CD14-positive monocyte (primary cell): ENCODE measurements around the gene SLC22A9. TPM values are rescaled to one million over a fixed set of nuclear protein-coding genes. Genes with fewer than 3 reads are reported as not detected.

Experiments
- DNase-seq, 3 donors: peaks; one replicate each; pipeline ENCODE4 v3.0.0-alpha.2; 2011 to 2022
- H2AFZ ChIP-seq: 2 replicates; pipeline ENCODE4 v1.6.0; 2012; ENCODE audit warnings: mild to moderate bottlenecking, low read depth, low read length, inconsistent platforms; ENCODE audit not compliant: insufficient read depth, poor library complexity, severe bottlenecking
- H3K27ac ChIP-seq, 2 donors: 1 replicate in 1 of 2; 2 replicates in 1 of 2; pipeline ENCODE4 v1.5.1; 2012 to 2013; ENCODE audit warnings: low read length in 2 of 2, control low read depth in 1 of 2, inconsistent platforms in 1 of 2, low read depth in 1 of 2, mild to moderate bottlenecking in 1 of 2
- H3K27me3 ChIP-seq, 2 donors: one replicate each; pipeline versions ENCODE4 v1.6.0 to v1.6.1; 2011 to 2013; ENCODE audit warnings: low read length in 2 of 2; ENCODE audit not compliant: control insufficient read depth in 2 of 2, insufficient read depth in 2 of 2
- H3K36me3 ChIP-seq, 2 donors: replicated peaks in 1 of 2; 1 replicate in 1 of 2; 2 replicates in 1 of 2; pipeline versions ENCODE4 v1.5.1 to v1.6.1; 2012 to 2013; ENCODE audit warnings: low read length in 2 of 2, control low read depth in 1 of 2, inconsistent platforms in 1 of 2, mild to moderate bottlenecking in 1 of 2; ENCODE audit not compliant: insufficient read depth in 2 of 2, control insufficient read depth in 1 of 2
- H3K4me1 ChIP-seq, 2 donors: 1 replicate in 1 of 2; 2 replicates in 1 of 2; pipeline versions ENCODE4 v1.5.1 to v1.6.1; 2012 to 2013; ENCODE audit warnings: low read length in 2 of 2, control low read depth in 1 of 2, inconsistent platforms in 1 of 2, mild to moderate bottlenecking in 1 of 2, moderate library complexity in 1 of 2; ENCODE audit not compliant: insufficient read depth in 2 of 2, control insufficient read depth in 1 of 2
- H3K4me2 ChIP-seq: replicated peaks from 2 replicates; pipeline ENCODE3; 2012; ENCODE audit warnings: low read length, moderate library complexity, mild to moderate bottlenecking; ENCODE audit not compliant: poor library complexity, severe bottlenecking; ENCODE audit errors: extremely low read depth
- H3K4me3 ChIP-seq, 3 experiments: fragments of 200-600 bp in 1 of 3; sonication (generic) in 1 of 3; replicated peaks in 1 of 3; 1 replicate in 2 of 3; 2 replicates in 1 of 3; pipeline ENCODE4 v1.5.1; 2011 to 2013; ENCODE audit warnings: low read length in 3 of 3, mild to moderate bottlenecking in 3 of 3, control low read depth in 2 of 3, low read depth in 2 of 3, inconsistent platforms in 1 of 3, moderate library complexity in 1 of 3
- H3K79me2 ChIP-seq: 2 replicates; pipeline ENCODE4 v1.6.0; 2012; ENCODE audit warnings: mild to moderate bottlenecking, control low read depth, inconsistent platforms, low read length, moderate library complexity; ENCODE audit not compliant: insufficient read depth
- H3K9ac ChIP-seq: 2 replicates; pipeline ENCODE4 v1.6.0; 2017; ENCODE audit warnings: low read length, mild to moderate bottlenecking; ENCODE audit not compliant: insufficient read depth, poor library complexity, severe bottlenecking
- H3K9me3 ChIP-seq, 2 donors: replicated peaks in 1 of 2; 1 replicate in 1 of 2; 2 replicates in 1 of 2; pipeline versions ENCODE4 v1.5.1 to v1.6.1; 2012 to 2013; ENCODE audit warnings: low read length in 2 of 2, control low read depth in 1 of 2; ENCODE audit not compliant: control insufficient read depth in 1 of 2, insufficient read depth in 1 of 2
- H4K20me1 ChIP-seq: 2 replicates; pipeline ENCODE4 v1.6.0; 2012; ENCODE audit warnings: mild to moderate bottlenecking, low read length, control low read depth, moderate library complexity; ENCODE audit not compliant: insufficient read depth
- H3K27ac Mint-ChIP-seq, 7 donors: one replicate each; pipeline ENCODE4 v1.8.0; 2020; ENCODE audit warnings: mild to moderate bottlenecking in 7 of 7, mixed read lengths in 7 of 7, moderate library complexity in 6 of 7, inconsistent platforms in 2 of 7
- H3K27me3 Mint-ChIP-seq, 3 donors: one replicate each; pipeline ENCODE4 v1.8.0; 2021 to 2022; ENCODE audit warnings: low read depth in 3 of 3, mild to moderate bottlenecking in 3 of 3, mixed read lengths in 3 of 3, moderate library complexity in 3 of 3, inconsistent platforms in 1 of 3
- H3K36me3 Mint-ChIP-seq, 2 donors: one replicate each; pipeline ENCODE4 v1.8.0; 2020; ENCODE audit warnings: mixed read lengths in 2 of 2, inconsistent platforms in 1 of 2, mild to moderate bottlenecking in 1 of 2
- H3K4me1 Mint-ChIP-seq: one replicate; pipeline ENCODE4 v1.8.0; 2020; ENCODE audit warnings: mild to moderate bottlenecking, mixed read lengths
- H3K4me3 Mint-ChIP-seq, 2 donors: one replicate each; pipeline ENCODE4 v1.8.0; 2020; ENCODE audit warnings: mild to moderate bottlenecking in 2 of 2, mixed read lengths in 2 of 2, moderate library complexity in 1 of 2
- H3K9me3 Mint-ChIP-seq, 7 donors: one replicate each; pipeline ENCODE4 v1.8.0; 2020 to 2022; ENCODE audit warnings: mixed read lengths in 7 of 7, mild to moderate bottlenecking in 6 of 7, moderate library complexity in 6 of 7, inconsistent platforms in 2 of 7
- CTCF ChIP-seq: fragments of 200-600 bp; IDR thresholded peaks from one replicate; pipeline ENCODE4 v1.8.0; 2022; ENCODE audit warnings: antibody characterized with exemption, mild to moderate bottlenecking
- WGBS: methylation state at CpG from one replicate; pipeline ENCODE4 v1.1.5; 2013; ENCODE audit warnings: missing lambda C conversion rate; ENCODE audit not compliant: insufficient coverage; 5-methylcytosine and 5-hydroxymethylcytosine counted together
- intact Hi-C, 2 donors: fragments of 100-400 bp; cut with micrococcal nuclease; formaldehyde crosslinking; loops; one replicate each; pipeline versions ENCODE4 v1.15.0 to v1.15.1; 2023
- polyA plus RNA-seq, 3 donors: library from polyadenylated mRNA; depleted of rRNA in 1 of 3; unstranded in 2 of 3; stranded (reverse) in 1 of 3; fragments of 300-500 nt in 2 of 3; fragments of >200 nt in 1 of 3; fragmentation: Illumina TruSeq in 2 of 3; gene quantifications; 1 replicate in 2 of 3; 2 replicates in 1 of 3; pipeline ENCODE4 v1.2.3, GENCODE V29; 2012 to 2021

The SLC22A9 gene
- polyA plus RNA-seq, 3 donors, result not detected

DNA sequence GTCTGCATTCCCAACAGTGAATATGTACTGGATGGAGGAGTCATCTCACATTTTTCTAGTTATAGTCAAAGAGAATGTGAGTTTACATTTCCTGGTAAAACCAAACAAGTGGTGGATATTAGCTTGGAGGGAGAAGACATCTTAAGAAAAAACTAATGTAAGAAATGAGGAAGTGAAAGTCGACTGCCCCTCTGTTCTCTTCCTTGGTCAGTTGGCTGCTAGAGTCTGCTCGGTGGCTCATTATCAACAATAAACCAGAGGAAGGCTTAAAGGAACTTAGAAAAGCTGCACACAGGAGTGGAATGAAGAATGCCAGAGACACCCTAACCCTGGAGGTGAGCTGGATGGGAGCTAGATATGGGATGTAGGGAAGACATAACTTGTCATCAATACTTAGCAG, 5.8 kb downstream of the SLC22A9 start:
- intact Hi-C loops, result no loop called here
- Mint-ChIP-seq H3K4me1 (peaks cover 8% of the 10 kb centered on the region), H3K27me3 (peaks cover 2 to 17% (median 17%) of the 10 kb centered on the region in 3 donors), H3K27ac (no peak overlapping the region), H3K4me3 (no peak overlapping the region), H3K9me3 (peaks cover 0 to 2% (median 0%) of the 10 kb centered on the region in 7 donors), H3K36me3 (no peaks in the 10 kb centered on the region)
- Histone ChIP-seq H2AFZ (no peak overlapping the region), H3K4me1 (peaks cover 0 to 8% of the 10 kb centered on the region in 2 donors), H3K79me2 (no peaks in the 10 kb centered on the region), H3K4me2 (no peak overlapping the region), H3K27me3 (peaks cover 2 to 7% of the 10 kb centered on the region in 2 donors), H4K20me1 (no peaks in the 10 kb centered on the region), H3K27ac (no peak overlapping the region), H3K4me3 (no peak overlapping the region), H3K9me3 (no peaks in the 10 kb centered on the region), H3K9ac (no peak overlapping the region), H3K36me3 (no peaks in the 10 kb centered on the region)
- DNase-seq, result peak; percentile 14 to 34 (median 19)
- WGBS, result no CpG with 5 or more reads among the region's 2 CpGs
- TF ChIP-seq CTCF, result no peak

DNA sequence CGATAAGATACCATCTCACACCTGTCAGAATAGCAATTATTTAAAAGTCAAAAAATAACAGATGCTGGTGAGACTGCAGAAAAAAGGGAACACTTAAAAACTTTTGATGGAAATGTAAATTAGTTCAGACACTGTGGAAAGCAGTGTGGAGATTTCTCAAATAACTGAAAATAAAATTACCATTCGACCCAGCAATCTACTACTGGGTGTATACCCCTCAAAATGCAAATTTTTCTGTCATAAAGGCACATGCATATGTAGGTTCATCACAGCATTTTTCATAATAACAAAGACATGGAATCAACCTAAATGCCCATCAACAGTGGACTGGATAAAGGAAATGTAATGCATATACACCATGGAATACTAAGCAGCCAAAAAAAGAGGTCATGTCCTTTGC, 10.5 kb downstream of the SLC22A9 start:
- H3K27ac ChIP-seq, result no peak overlapping the region
- no peaks in the 10 kb centered on the region for H4K20me1 ChIP-seq
- no peak overlapping the region for H2AFZ ChIP-seq
- no peak overlapping the region for H3K27ac Mint-ChIP-seq
- H3K27me3 Mint-ChIP-seq, result peaks cover 3 to 31% (median 14%) of the 10 kb centered on the region in 3 donors
- no peak overlapping the region for H3K4me3 ChIP-seq
- WGBS, result no CpG with 5 or more reads among the region's 2 CpGs
- H3K36me3 ChIP-seq, result no peaks in the 10 kb centered on the region
- H3K4me1 Mint-ChIP-seq, result peaks cover 7% of the 10 kb centered on the region
- H3K79me2 ChIP-seq, result no peaks in the 10 kb centered on the region
- H3K36me3 Mint-ChIP-seq, result no peaks in the 10 kb centered on the region
- H3K27me3 ChIP-seq, result peaks cover 0 to 2% of the 10 kb centered on the region in 2 donors
- no peak for TF ChIP-seq CTCF
- intact Hi-C loops, result no loop called here
- no peak overlapping the region for H3K4me2 ChIP-seq
- peaks cover 0 to 8% of the 10 kb centered on the region in 2 donors for H3K4me1 ChIP-seq
- no peak overlapping the region for H3K9ac ChIP-seq
- H3K4me3 Mint-ChIP-seq, result no peak overlapping the region
- no peaks in the 10 kb centered on the region for H3K9me3 ChIP-seq
- H3K9me3 Mint-ChIP-seq, result peaks cover 0 to 2% (median 0%) of the 10 kb centered on the region in 7 donors
- no peak for DNase-seq
